IMR-90 (cell line): Measurements from ENCODE around the gene ASXL2. TPM values are rescaled to one million over a fixed set of nuclear protein-coding genes. Genes with fewer than 3 reads are reported as not detected.

Source experiments
- ATAC-seq: fragments of 200-7000 bp; cut with Tn5 transposase; 2 replicates; pipeline ENCODE4 v1.9.1; 2020; ENCODE audit warnings: low read depth, mild to moderate bottlenecking, moderate library complexity
- BruUV-seq: library from RNA; stranded (reverse); fragments of 400-500 nt; replicated peaks from 2 replicates; lab custom pipeline; 2021; lab: Mats Ljungman, UMichigan
- CTCF ChIA-PET: fragments of 300-600 bp; formaldehyde crosslinking; extraction: SDS; loops from one replicate; lab custom pipeline; 2021; ENCODE audit warnings: antibody characterized with exemption; lab: Yijun Ruan, JAX
- POLR2A ChIA-PET: fragments of 300-600 bp; sonication (Branson Sonifier 250); formaldehyde crosslinking; loops from one replicate; lab custom pipeline; 2022; ENCODE audit warnings: antibody characterized with exemption; ENCODE audit not compliant: unreplicated experiment; lab: Charles Lee
- DNase-seq: peaks from one replicate; pipeline ENCODE4 v3.0.0; 2013
- H2AFZ ChIP-seq: replicated peaks from 2 replicates; pipeline ENCODE3; 2013; ENCODE audit warnings: low read length, mild to moderate bottlenecking; ENCODE audit not compliant: poor library complexity
- H2AK5ac ChIP-seq: 2 replicates; pipeline ENCODE4 v1.6.1; 2013; ENCODE audit warnings: low read depth, low read length, inconsistent platforms
- H2AK9ac ChIP-seq: replicated peaks from 2 replicates; pipeline ENCODE3; 2013; ENCODE audit warnings: mild to moderate bottlenecking, low read depth, low read length, moderate library complexity; ENCODE audit not compliant: poor library complexity
- H2BK120ac ChIP-seq: 2 replicates; pipeline ENCODE4 v1.6.1; 2013; ENCODE audit warnings: low read depth, low read length, inconsistent platforms
- H2BK15ac ChIP-seq: 3 replicates; pipeline ENCODE4 v1.6.1; 2013; ENCODE audit warnings: low read depth, low read length, inconsistent platforms
- H2BK20ac ChIP-seq: 2 replicates; pipeline ENCODE4 v1.6.1; 2013; ENCODE audit warnings: low read depth, mild to moderate bottlenecking, inconsistent platforms, low read length, moderate library complexity
- H2BK5ac ChIP-seq: 2 replicates; pipeline ENCODE4 v1.6.1; 2013; ENCODE audit warnings: mild to moderate bottlenecking, low read depth, low read length, inconsistent platforms; ENCODE audit not compliant: poor library complexity, severe bottlenecking
- H3K14ac ChIP-seq: replicated peaks from 2 replicates; pipeline ENCODE4 v1.6.1; 2013; ENCODE audit warnings: low read depth, low read length, inconsistent platforms
- H3K18ac ChIP-seq: 2 replicates; pipeline ENCODE4 v1.6.1; 2013; ENCODE audit warnings: low read depth, low read length, control low read depth
- H3K23ac ChIP-seq: 2 replicates; pipeline ENCODE4 v1.6.1; 2013; ENCODE audit warnings: low read depth, low read length, inconsistent platforms
- H3K27ac ChIP-seq: 2 replicates; pipeline ENCODE4 v1.5.1; 2013; ENCODE audit warnings: mild to moderate bottlenecking, control low read depth, low read length; ENCODE audit not compliant: insufficient read depth
- H3K27me3 ChIP-seq: 2 replicates; pipeline ENCODE4 v1.6.1; 2013; ENCODE audit warnings: low read length; ENCODE audit not compliant: control insufficient read depth, insufficient read depth
- H3K36me3 ChIP-seq: 2 replicates; pipeline ENCODE4 v1.6.1; 2013; ENCODE audit warnings: low read length, mixed read lengths; ENCODE audit not compliant: control insufficient read depth, insufficient read depth
- H3K4ac ChIP-seq: 2 replicates; pipeline ENCODE4 v1.6.1; 2013; ENCODE audit warnings: low read depth, low read length, inconsistent platforms
- H3K4me1 ChIP-seq: 2 replicates; pipeline ENCODE4 v1.6.1; 2013; ENCODE audit warnings: low read length, mixed read lengths; ENCODE audit not compliant: control insufficient read depth, insufficient read depth
- H3K4me2 ChIP-seq: 2 replicates; pipeline ENCODE4 v1.6.1; 2013; ENCODE audit warnings: low read depth, mild to moderate bottlenecking, control low read depth, low read length, moderate library complexity
- H3K4me3 ChIP-seq: 2 replicates; pipeline ENCODE4 v1.5.1; 2013; ENCODE audit warnings: low read depth, mild to moderate bottlenecking, control low read depth, low read length, moderate library complexity; ENCODE audit not compliant: insufficient read depth
- H3K56ac ChIP-seq: 2 replicates; pipeline ENCODE4 v1.6.1; 2013; ENCODE audit warnings: low read length, inconsistent platforms; ENCODE audit not compliant: insufficient read depth; ENCODE audit errors: extremely low read depth
- H3K79me1 ChIP-seq, 2 experiments: 2 replicates each; pipeline ENCODE4 v1.6.1; 2013; ENCODE audit warnings: low read length in 2 of 2, inconsistent platforms in 1 of 2, low read depth in 1 of 2
- H3K9ac ChIP-seq: 2 replicates; pipeline ENCODE4 v1.6.1; 2013; ENCODE audit warnings: low read depth, low read length, control low read depth
- H3K9me1 ChIP-seq: 2 replicates; pipeline ENCODE4 v1.6.1; 2013; ENCODE audit warnings: low read length, inconsistent platforms; ENCODE audit not compliant: insufficient read depth
- H3K9me3 ChIP-seq: 2 replicates; pipeline ENCODE4 v1.6.1; 2013; ENCODE audit warnings: low read length; ENCODE audit not compliant: control insufficient read depth, insufficient read depth
- H4K20me1 ChIP-seq: 2 replicates; pipeline ENCODE4 v1.6.1; 2013; ENCODE audit warnings: low read length, inconsistent platforms; ENCODE audit not compliant: insufficient read depth
- H4K5ac ChIP-seq: 2 replicates; pipeline ENCODE4 v1.6.1; 2013; ENCODE audit warnings: mild to moderate bottlenecking, low read depth, low read length, control low read depth
- H4K8ac ChIP-seq, 2 experiments: 2 replicates each; pipeline ENCODE4 v1.6.1; 2013; ENCODE audit warnings: low read depth in 2 of 2, low read length in 2 of 2, control low read depth in 1 of 2, inconsistent platforms in 1 of 2
- H4K91ac ChIP-seq: 2 replicates; pipeline ENCODE4 v1.6.1; 2013; ENCODE audit warnings: low read depth, low read length, inconsistent platforms; ENCODE audit not compliant: insufficient read depth
- BHLHE40 ChIP-seq: fragments of 150-350 bp; IDR thresholded peaks from 2 replicates; pipeline ENCODE4 v1.6.1; 2016; ENCODE audit warnings: mild to moderate bottlenecking, low read depth, low read length
- CEBPB ChIP-seq: IDR thresholded peaks from 2 replicates; pipeline ENCODE4 v1.6.1; 2012; ENCODE audit warnings: low read depth, low read length, improper control_type of control experiment
- CHD1 ChIP-seq: IDR thresholded peaks from 2 replicates; pipeline ENCODE4 v1.6.1; 2012; ENCODE audit warnings: low read depth, low read length, improper control_type of control experiment
- CTCF ChIP-seq: conservative IDR thresholded peaks from 2 replicates; pipeline ENCODE4 v1.5.1; 2012; ENCODE audit warnings: mild to moderate bottlenecking, low read depth, low read length, improper control_type of control experiment
- FOS ChIP-seq: fragments of 150-350 bp; IDR thresholded peaks from 2 replicates; pipeline ENCODE4 v1.6.1; 2016; ENCODE audit warnings: low read depth, low read length
- MAFK ChIP-seq: IDR thresholded peaks from 2 replicates; pipeline ENCODE4 v1.6.1; 2012; ENCODE audit warnings: low read depth, low read length, improper control_type of control experiment
- MAZ ChIP-seq: IDR thresholded peaks from 2 replicates; pipeline ENCODE4 v1.6.1; 2012; ENCODE audit warnings: low read depth, mild to moderate bottlenecking, low read length, improper control_type of control experiment, moderate library complexity, borderline replicate concordance
- MXI1 ChIP-seq: IDR thresholded peaks from 2 replicates; pipeline ENCODE4 v1.6.1; 2012; ENCODE audit warnings: low read depth, mild to moderate bottlenecking, low read length, moderate library complexity, borderline replicate concordance
- NFE2L2 ChIP-seq: fragments of 150-350 bp; IDR thresholded peaks from 2 replicates; pipeline ENCODE4 v1.6.1; 2016; ENCODE audit warnings: low read depth, mild to moderate bottlenecking, low read length
- POLR2A ChIP-seq: IDR thresholded peaks from 2 replicates; pipeline ENCODE4 v1.6.1; 2012; ENCODE audit warnings: mild to moderate bottlenecking, low read depth, low read length
- RAD21 ChIP-seq: IDR thresholded peaks from 2 replicates; pipeline ENCODE4 v1.6.1; 2012; ENCODE audit warnings: low read length, improper control_type of control experiment
- RCOR1 ChIP-seq: IDR thresholded peaks from 2 replicates; pipeline ENCODE4 v1.6.1; 2012; ENCODE audit warnings: mild to moderate bottlenecking, low read length, improper control_type of control experiment; ENCODE audit not compliant: insufficient replicate concordance
- RFX5 ChIP-seq: IDR thresholded peaks from 2 replicates; pipeline ENCODE4 v1.8.0; 2012; ENCODE audit warnings: low read depth, mild to moderate bottlenecking, low read length, moderate library complexity
- USF2 ChIP-seq: fragments of 150-350 bp; IDR thresholded peaks from 2 replicates; pipeline ENCODE4 v1.6.1; 2017; ENCODE audit warnings: mild to moderate bottlenecking, antibody characterized with exemption, low read length, low read depth
- WGBS, 2 experiments: methylation state at CpG; one replicate each; pipeline versions ENCODE4 v1.1.5 to v1.1.7; 2013; ENCODE audit warnings: missing lambda C conversion rate in 2 of 2; ENCODE audit not compliant: insufficient read length in 1 of 2; ENCODE audit errors: extremely low coverage in 2 of 2; 5-methylcytosine and 5-hydroxymethylcytosine counted together
- dilution Hi-C: fragments of 300-500 bp; cut with HindIII; formaldehyde crosslinking; loops from one replicate; pipeline ENCODE4 v1.14.3; 2018; ENCODE audit warnings: low sequenced_read_pairs; ENCODE audit not compliant: unreplicated experiment
- in situ Hi-C: fragments of 300-500 bp; cut with MboI; formaldehyde crosslinking; loops from 3 replicates; pipeline ENCODE4 v1.14.3; 2019; ENCODE audit warnings: low sequenced_read_pairs, inconsistent platforms, mixed read lengths
- intact Hi-C: fragments of 100-400 bp; cut with micrococcal nuclease; formaldehyde crosslinking; loops from 2 replicates; pipeline ENCODE4 v1.10.0; 2022
- polyA plus RNA-seq, 3 experiments: library from polyadenylated mRNA; depleted of rRNA; stranded (reverse); fragments of >200 nt; gene quantifications; 2 replicates each; pipeline ENCODE4 v1.2.3, GENCODE V29; 2012; ENCODE audit warnings: low replicate concordance in 1 of 3
- total RNA-seq: library from RNA; depleted of rRNA; stranded (reverse); fragments of >200 nt; gene quantifications from 2 replicates; pipeline ENCODE4 v1.2.3, GENCODE V29; 2012
- TF ChIP-seq, protein P1 (sequence below): fragments of 150-350 bp; IDR thresholded peaks from 2 replicates; pipeline ENCODE4 v1.6.1; 2016; ENCODE audit warnings: low read depth, mild to moderate bottlenecking, low read length, moderate library complexity, borderline replicate concordance

ASXL2 gene
- total and polyA plus RNA-seq, 2 of the 4 experiments (the other 2 are of a cell fraction), result 5.3 to 8.1 TPM

GRCh38 chr2:25824216-25824615, 54.1 kb downstream of the ASXL2 start:
- Histone ChIP-seq H3K4me2 (no peak overlapping the region), H3K18ac (no peak overlapping the region), H2AK5ac (no peak overlapping the region), H3K14ac (no peak overlapping the region), H2BK5ac (no peak overlapping the region), H3K27me3 (no peaks in the 10 kb centered on the region), H2BK15ac (no peak overlapping the region), H3K27ac (no peak overlapping the region), H4K8ac (no peak overlapping the region), H3K4me3 (no peak overlapping the region), H3K23ac (no peak overlapping the region), H3K79me1 (peaks cover 25 to 35% of the 10 kb centered on the region in 2 experiments), H2AK9ac (no peak overlapping the region), H3K4ac (no peak overlapping the region), H2AFZ (no peak overlapping the region), H3K9me3 (no peaks in the 10 kb centered on the region), H4K91ac (no peak overlapping the region), H4K5ac (no peak overlapping the region), H2BK120ac (no peak overlapping the region), H3K4me1 (peaks cover 2% of the 10 kb centered on the region; the same call in 1 of the 2 replicates), H3K56ac (no peak overlapping the region), H3K9me1 (0 out of 2 replicates have a peak, but pooled peaks cover 2% of the 10 kb centered on the region), H3K9ac (no peak overlapping the region), H4K20me1 (peaks cover 9% of the 10 kb centered on the region; the same call in 1 of the 2 replicates), H2BK20ac (no peak overlapping the region), H3K36me3 (no peaks in the 10 kb centered on the region)
- CTCF ChIA-PET, result interaction anchor here (0.6 kb wide), 2 partner anchors 37 to 1345 kb away, joined by 3 to 4 read pairs; no protein-coding TSS in a partner anchor
- DNase-seq (no peak), ATAC-seq (no peak)
- POLR2A ChIA-PET, result no interaction called here
- no CpG with 5 or more reads among the region's 3 CpGs for WGBS, 2 experiments
- BruUV-seq, result no TSS peak
- in situ Hi-C loops, result no loop called here
- dilution Hi-C loops, result no loop called here
- TF ChIP-seq FOS (no peak), CEBPB (no peak), RCOR1 (no peak), CHD1 (no peak), RFX5 (no peak), NFE2L2 (no peak), MXI1 (no peak), CTCF (no peak), MAFK (no peak), POLR2A (no peak), USF2 (no peak), BHLHE40 (no peak), MAZ (no peak), RAD21 (no peak)
- TF ChIP-seq, protein P1, sequence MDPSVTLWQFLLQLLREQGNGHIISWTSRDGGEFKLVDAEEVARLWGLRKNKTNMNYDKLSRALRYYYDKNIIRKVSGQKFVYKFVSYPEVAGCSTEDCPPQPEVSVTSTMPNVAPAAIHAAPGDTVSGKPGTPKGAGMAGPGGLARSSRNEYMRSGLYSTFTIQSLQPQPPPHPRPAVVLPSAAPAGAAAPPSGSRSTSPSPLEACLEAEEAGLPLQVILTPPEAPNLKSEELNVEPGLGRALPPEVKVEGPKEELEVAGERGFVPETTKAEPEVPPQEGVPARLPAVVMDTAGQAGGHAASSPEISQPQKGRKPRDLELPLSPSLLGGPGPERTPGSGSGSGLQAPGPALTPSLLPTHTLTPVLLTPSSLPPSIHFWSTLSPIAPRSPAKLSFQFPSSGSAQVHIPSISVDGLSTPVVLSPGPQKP, result no peak
- intact Hi-C loops, result no loop called here
